NCI-H774 (cell line): ENCODE data around the gene SRPK3.

Experiments used
- DNase-seq: peaks from one replicate; lab custom pipeline; 2025; lab: John Stamatoyannopoulos, UW

The SRPK3 gene

DNA sequence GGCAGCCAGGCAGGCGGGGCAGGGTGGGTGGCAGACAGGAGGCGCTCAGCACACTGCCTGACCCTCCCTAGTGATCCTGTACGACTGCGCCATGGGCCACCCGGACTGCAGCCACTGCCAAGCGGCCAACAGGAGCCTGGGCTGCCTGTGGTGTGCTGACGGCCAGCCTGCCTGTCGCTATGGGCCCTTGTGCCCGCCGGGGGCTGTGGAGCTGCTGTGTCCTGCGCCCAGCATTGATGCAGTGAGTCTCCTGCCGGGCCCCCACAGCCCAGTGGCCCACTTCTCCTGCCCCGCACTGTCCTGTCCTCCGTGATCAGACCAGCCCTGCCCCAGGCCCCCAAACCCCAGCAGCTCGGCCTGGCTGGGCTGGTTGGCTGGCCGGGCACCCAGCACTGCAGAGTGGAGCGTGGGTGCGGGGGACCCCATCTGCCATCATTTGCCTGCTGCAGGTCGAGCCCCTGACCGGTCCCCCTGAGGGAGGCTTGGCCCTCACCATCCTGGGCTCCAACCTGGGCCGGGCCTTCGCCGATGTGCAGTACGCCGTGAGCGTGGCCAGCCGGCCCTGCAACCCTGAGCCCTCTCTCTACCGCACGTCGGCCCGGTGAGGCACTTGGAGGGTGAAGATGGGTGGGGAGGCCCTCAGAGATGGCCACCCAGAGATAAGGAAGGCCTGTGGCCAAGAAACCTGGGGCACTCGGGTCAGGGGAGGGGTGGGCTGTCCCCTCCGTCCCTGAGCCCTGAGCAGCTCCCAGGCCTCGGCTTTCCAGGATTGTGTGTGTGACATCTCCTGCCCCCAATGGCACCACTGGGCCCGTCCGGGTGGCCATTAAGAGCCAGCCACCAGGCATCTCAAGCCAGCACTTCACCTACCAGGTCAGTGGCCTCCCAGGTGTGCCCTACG is 9.2 kb upstream of the SRPK3 start:
- no peak for DNase-seq

DNA sequence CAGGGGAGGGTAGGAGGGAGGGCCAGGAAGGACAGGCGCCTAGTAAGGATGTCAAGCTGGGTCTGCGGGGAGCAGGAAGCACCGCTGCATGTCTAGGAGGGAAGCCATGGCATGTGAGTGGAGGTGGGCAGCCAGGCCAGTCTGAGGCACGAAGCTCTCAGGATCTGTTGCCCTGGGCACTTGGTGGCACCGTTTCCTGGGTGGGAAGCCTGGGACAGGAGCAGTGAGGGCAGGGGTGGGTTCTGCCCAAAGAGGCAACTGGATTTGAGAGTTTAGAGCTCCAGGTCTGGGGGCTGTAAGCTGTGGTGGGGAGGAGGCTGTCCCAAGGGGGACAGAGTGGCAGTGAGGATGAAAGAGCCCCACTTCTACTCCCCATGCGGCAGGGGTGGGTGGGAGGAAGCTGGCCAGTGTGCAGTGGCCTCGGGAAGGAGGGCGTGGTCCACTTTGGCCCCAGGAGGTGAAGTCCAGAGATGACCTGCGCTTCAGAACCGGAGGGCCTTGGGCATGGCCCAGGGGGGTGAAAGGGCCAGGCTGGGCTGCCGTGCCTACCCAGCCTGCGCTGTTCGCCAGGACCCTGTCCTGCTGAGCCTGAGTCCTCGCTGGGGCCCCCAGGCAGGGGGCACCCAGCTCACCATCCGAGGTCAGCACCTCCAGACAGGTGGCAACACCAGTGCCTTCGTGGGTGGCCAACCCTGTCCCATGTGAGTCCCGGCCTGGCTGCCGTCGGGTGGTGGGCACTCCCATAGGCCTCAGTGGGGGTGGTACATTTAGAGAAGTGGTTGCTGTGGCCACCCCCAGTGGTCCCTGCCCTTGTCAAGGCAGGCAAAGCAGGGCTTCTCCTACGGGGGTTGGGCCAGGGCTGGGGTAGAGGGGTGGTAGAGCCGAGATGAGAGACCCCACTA is 8.3 kb upstream of the SRPK3 start:
- no peak for DNase-seq

DNA sequence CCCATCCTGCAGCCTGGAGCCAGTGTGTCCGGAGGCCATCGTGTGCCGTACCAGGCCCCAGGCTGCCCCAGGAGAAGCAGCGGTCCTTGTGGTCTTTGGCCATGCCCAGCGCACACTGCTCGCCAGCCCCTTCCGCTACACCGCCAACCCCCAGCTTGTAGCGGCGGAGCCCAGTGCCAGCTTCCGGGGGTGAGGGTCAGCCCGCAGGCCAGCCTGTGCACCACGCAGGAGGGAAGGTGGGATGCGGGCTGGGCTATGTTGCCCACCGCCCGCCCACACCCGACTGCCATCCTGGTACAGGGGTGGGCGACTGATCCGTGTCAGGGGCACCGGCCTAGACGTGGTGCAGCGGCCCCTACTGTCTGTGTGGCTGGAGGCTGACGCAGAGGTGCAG is 7.6 kb upstream of the SRPK3 start:
- DNase-seq = no peak

DNA sequence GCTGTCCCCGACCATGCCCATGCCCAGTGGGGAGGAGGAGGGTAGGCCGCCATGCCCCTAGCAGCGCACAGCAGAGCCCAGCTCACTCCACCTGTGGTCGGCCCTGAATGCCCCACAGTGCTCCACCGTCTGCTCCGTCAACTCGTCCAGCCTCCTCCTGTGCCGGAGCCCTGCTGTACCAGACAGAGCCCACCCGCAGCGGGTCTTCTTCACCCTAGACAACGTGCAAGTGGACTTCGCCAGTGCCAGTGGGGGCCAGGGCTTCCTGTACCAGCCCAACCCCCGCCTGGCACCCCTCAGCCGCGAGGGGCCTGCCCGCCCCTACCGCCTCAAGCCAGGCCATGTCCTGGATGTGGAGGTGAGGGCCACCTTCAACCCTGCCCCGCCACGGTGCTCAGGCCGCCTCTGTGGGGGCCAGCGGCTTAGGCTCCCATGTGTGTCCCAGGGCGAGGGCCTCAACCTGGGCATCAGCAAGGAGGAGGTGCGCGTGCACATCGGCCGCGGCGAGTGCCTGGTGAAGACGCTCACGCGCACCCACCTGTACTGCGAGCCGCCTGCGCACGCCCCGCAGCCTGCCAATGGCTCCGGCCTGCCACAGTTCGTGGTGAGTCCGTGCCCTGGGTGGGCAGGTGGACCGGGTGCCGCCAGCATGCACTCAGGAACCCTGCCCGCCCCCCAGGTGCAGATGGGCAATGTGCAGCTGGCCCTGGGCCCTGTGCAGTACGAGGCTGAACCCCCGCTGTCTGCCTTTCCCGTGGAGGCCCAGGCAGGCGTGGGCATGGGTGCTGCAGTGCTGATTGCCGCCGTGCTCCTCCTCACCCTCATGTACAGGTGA is 6.9 kb upstream of the SRPK3 start:
- no peak for DNase-seq

DNA sequence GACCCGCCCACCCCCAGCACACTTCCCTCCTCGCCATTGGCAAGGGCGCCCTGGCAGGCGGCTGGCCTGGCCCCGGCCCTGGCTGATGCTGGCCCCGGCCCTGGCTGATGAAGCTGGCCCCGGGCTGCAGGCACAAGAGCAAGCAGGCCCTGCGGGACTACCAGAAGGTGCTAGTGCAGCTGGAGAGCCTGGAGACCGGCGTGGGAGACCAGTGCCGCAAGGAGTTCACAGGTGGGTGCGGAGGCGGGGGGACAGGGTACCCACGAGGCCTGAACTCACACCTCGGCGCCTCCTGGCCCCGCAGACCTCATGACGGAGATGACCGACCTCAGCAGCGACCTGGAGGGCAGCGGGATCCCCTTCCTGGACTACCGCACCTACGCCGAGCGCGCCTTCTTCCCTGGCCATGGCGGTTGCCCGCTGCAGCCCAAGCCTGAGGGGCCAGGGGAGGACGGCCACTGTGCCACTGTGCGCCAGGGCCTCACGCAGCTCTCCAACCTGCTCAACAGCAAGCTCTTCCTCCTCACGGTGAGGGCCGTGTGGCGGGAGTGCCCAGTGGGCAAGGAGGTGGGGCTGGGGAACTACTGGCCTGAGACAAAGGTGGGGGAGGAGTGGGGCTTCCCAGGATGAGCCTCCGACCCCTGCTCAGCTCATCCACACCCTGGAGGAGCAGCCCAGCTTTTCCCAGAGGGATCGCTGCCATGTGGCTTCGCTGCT is 6.1 kb upstream of the SRPK3 start:
- DNase-seq = no peak

DNA sequence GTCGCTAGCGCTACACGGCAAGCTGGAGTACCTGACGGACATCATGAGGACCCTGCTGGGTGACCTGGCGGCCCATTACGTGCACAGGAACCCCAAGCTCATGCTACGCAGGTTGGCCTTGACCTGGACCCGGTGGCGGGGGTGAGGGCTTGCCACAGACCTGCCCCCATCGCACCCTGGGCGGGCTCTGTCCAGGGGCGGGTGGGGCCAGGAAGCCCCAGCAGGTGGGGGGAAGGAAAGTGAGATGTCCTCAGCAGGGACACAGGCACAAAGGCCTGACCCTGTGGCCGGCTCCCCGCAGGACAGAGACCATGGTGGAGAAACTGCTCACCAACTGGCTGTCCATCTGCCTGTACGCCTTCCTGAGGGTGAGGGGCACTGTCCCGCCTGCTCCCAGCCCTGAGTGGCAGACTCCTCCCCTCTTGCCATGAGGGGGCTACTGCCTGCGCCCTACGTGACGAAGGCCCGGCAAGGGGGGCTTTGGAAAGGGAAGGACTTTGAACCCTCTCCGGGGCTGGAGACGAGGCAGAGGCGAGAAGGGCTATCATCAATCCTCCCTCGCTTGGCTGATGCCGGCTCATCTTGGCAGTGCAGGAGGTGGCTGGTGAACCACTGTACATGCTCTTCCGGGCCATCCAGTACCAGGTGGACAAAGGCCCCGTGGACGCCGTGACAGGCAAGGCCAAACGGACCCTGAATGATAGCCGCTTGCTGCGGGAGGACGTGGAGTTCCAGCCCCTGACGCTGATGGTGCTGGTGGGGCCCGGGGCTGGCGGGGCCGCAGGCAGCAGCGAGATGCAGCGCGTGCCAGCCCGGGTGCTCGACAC is 5.3 kb upstream of the SRPK3 start:
- DNase-seq = no peak

DNA sequence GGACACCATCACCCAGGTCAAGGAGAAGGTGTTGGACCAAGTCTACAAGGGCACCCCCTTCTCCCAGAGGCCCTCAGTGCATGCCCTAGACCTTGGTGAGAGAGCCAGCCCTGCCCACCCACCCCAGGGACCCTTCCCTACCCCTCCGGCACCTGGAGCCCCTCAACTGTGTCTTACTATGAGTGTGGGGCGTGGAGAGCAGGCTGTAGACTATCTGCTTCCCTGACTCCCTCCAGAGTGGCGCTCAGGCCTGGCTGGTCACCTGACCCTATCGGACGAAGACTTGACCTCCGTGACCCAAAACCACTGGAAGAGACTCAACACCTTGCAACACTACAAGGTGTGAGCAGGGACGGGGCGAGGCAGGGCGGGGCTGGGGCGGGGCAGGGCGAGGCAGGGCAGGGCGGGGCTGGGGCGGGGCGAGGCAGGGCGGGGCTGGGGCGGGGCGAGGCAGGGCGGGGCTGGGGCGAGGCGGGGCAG is 4.7 kb upstream of the SRPK3 start:
- DNase-seq = no peak

DNA sequence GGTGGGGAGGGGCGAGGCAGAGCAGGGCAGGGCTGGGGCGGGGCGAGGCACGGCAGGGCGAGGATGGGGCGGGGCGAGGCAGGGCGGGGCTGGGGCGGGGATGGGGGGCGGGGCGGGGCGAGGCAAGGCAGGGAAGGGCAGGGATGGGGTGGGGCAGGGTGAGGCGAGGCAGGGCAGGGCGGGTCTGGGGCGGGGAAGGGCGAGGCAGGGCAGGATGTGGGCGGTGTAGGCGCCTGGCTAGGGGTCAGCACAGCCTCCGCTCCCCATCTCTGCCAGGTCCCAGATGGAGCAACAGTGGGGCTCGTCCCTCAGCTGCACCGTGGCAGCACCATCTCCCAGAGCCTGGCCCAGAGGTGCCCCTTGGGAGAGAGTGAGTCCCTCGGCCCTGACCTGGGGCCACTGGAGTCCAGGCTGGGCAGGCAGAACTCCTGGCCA is 4.2 kb upstream of the SRPK3 start:
- DNase-seq = no peak

DNA sequence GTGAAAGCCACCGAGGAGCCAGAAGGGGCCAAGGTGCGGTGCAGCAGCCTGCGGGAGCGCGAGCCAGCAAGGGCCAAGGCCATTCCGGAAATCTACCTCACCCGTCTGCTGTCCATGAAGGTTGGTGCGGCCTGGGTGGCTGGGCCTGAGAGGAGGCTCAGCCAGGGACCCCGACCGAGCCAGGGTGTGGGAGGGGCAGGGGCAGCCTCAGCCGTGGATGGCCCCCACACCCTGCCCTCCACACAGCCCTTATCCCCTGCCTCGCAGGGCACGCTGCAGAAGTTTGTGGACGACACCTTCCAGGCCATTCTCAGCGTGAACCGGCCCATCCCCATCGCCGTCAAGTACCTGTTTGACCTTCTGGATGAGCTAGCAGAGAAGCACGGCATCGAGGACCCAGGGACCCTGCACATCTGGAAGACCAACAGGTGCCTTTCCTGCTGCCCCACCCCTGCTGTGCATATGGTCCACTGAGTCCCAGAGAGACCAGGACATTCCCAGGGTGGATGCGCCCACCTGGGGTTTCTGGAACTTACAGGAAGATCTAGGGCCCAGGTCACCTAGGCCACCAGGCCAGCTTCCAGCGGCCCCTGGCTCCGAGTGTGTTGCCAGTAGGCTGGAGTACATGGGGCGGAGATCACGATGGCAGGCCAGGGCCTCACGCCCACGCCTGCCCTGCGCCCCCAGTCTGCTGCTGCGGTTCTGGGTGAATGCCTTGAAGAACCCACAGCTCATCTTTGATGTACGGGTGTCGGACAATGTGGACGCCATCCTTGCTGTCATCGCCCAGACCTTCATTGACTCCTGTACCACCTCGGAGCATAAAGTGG is 3.4 kb upstream of the SRPK3 start:
- no peak for DNase-seq

DNA sequence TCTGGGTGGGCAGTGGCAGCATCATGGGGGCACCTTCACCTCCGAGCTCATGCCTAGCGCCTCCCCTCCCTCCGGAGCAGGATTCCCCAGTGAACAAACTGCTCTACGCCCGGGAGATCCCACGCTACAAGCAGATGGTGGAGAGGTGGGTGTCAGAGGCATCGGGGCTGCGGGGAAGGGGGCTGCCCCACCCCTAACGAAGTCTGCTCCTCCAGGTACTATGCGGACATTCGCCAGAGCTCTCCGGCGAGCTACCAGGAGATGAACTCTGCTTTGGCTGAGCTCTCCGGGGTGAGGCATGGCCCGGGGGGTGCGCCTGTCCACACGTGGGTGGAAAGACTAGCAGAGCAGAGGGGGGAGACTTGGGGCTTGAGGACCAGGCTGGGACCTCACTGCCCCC is 2.7 kb upstream of the SRPK3 start:
- no peak for DNase-seq

DNA sequence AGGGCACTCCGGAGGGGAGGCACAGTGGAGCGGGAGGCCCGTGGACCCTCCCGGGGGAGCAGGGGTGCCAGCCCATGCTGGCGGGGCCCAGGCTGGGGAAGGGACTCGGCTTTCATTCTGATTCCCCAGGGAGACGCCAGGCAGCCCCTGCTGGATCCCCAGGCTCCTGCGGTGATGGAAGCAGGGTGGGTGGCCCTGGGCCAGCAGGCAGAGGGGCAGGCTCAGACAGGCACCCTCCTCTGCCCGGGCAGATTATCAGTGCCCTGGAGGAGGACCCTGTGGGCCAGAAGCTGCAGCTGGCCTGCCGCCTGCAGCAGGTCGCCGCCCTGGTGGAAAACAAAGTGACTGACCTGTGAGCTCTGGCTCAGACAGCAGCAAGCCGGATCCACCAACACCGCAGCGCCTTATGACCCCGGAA is 2.1 kb upstream of the SRPK3 start:
- no peak for DNase-seq

DNA sequence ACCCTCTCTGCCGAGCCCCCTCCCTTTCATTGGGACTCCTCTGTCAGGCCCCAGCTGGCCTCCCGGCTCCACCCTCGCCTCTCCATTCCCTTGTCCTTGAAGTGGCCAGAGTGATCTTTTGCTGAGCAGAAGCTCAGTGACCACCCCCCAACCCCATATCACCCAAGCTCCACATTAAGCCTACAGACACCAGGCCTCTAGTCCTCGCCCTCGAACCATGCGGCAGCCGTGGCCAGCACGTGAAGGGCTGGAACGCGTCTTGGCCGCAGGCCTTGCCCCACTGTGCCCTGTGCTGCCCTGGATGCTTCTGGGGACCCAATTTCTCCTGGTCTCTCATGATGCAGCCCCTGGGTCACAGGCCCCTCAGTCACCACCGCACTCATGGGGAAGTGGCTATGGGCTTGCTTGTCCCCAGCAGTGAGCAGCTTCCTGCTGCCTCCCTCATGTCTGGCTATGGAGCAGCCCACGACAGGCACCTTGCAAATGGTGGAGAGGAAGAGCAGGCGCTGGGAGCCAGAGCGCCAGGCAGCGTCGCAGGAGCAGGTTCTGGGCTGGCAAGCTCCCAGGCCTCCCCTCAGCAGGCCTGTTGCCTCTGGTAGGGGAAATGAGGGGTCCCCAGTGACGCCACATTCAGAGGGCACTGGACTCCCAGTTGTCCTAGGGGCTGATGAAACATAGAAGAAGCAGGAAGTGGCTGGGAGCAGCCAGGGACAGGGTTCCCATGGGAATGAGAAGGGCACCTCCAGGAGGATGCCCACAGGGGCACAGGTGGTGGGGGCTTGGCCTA is 757 bp upstream of the SRPK3 start:
- peak; percentile 2 for DNase-seq

DNA sequence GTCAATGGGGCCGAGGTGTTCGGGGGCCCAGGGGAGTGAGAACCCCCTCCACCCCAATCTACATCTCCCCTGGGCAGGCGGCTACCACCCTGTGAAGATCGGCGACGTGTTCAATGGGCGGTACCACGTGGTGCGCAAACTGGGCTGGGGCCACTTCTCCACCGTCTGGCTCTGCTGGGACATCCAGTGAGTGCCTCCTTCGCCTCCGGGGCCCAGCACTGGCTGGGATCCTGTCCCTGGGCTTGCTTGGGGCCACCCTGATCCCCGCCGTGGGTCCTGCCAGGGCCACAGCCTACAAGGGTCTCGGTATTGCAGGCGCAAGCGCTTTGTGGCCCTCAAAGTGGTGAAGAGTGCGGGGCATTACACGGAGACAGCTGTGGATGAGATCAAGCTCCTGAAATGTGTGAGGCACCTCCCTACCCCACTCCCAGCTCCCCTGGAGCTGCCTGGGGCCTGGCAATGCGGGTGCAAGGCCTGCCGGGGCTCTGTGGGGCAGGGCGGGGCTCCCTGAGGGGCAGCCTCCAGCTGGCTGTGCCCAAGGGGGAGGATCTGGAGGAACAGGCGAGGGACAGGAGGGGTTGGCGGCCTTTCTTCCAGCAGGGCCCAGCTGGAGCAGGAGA is 697 bp downstream of the SRPK3 start:
- DNase-seq = peak; percentile 2

DNA sequence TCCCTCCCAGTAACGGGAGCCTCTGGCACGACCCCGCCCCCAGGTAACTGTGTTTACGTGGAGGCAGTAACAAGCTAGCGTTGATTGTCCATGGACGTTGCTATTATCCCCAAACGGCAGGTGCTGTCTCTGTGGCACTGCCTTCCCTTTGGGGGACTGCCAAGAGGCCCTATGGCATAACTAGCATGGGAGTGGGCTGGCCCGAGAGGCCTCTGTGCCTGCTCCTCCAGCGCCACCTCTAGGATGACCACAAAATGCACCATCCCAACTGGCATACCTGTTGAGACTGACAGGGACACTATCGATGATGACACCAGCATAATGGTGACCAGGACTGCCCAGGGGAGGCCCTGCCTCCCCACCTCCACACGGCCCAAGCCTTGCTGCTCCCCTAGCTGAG is 1.5 kb downstream of the SRPK3 start:
- peak; percentile 93 for DNase-seq

DNA sequence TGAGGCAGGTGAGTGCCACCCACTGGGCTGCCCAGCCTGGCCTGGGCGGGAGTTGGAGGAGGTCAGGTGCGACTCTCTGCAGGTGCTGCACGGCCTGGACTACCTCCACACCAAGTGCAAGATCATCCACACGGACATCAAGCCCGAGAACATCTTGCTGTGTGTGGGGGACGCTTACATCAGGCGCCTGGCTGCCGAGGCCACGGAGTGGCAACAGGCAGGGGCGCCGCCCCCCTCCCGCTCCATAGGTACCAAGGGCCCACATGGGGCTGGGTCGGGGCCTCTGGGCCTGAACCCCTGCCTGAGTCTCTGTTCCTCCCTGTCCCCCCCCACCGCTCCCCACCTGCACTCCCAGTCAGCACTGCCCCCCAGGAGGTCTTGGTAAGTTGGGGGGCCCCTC is 2.0 kb downstream of the SRPK3 start:
- no peak for DNase-seq

DNA sequence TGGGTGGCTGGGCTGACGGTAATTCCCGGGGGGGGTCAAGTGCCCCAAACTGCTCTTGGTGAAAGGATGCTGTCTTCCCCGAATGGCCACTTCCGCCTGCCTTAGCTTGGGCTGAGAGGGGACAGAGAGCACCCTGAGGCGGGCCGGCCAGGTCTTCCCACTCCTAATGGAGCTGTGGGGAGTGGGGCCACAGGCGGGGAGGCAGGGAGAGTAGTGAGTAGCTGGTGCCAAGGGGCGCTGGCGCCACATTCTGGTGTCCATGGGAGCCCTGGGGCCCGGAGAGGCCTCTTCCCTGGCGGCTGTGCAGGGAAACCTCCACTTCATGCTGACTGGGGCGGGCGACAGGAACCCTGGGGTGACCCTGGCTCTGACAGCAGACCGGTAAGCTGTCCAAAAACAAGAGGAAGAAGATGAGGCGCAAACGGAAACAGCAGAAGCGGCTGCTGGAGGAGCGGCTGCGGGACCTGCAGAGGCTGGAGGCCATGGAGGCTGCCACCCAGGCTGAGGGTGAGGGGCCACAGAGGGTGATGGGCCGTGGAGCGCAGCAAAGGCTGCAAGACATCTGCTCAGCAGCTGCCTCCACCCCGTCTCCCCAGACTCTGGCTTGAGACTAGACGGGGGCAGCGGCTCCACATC is 2.7 kb downstream of the SRPK3 start:
- DNase-seq = no peak

DNA sequence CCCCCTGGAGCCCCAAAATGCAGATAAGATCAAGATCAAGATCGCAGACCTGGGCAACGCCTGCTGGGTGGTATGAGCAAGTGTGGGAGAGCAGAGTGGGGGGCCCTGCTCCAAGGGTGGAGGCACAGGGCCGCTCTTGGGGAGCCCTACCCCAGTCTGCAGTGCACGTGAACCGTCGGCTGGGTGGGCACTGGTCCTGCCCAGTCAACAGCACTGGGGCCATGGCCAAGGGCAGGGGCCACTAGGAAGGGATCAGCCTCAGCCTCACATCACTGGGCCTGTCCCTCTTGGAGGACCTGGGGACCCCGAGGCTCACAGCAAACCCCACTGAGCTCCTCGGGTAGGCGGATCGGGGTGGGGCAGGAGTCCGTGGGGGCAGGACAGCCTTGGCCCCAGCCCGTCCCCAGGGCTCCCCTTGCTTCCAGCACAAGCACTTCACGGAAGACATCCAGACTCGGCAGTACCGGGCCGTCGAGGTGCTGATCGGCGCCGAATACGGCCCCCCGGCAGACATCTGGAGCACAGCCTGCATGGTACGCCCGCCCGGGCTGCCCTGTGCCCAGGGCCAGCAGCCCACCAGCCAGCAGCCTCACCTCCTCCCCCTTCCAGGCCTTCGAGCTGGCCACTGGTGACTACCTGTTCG is 3.6 kb downstream of the SRPK3 start:
- no peak for DNase-seq
